ENCODE results near the gene XYLT1.

Gene XYLT1

DNA sequence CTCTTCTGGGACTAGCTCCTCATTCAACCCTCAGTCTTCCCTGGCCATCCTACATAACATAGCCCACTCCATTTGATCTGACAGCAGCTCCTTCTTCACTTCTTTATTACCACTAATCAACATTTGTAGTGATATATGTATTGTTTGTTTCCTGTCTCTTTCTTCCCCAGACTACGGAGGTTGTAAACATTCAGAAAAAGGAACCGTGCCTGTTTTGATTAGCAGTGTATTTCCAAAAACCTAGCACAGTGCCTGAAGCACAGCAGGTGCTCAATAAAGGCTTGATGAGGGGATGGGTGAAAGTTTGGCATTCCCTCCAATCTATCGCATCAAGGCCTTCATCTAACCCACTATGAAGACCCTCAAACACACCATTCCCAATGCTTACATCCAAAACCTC, 150.8 kb downstream of the XYLT1 start:
- TF ChIP-seq, protein P1, sequence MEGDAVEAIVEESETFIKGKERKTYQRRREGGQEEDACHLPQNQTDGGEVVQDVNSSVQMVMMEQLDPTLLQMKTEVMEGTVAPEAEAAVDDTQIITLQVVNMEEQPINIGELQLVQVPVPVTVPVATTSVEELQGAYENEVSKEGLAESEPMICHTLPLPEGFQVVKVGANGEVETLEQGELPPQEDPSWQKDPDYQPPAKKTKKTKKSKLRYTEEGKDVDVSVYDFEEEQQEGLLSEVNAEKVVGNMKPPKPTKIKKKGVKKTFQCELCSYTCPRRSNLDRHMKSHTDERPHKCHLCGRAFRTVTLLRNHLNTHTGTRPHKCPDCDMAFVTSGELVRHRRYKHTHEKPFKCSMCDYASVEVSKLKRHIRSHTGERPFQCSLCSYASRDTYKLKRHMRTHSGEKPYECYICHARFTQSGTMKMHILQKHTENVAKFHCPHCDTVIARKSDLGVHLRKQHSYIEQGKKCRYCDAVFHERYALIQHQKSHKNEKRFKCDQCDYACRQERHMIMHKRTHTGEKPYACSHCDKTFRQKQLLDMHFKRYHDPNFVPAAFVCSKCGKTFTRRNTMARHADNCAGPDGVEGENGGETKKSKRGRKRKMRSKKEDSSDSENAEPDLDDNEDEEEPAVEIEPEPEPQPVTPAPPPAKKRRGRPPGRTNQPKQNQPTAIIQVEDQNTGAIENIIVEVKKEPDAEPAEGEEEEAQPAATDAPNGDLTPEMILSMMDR (IDR thresholded peaks at IDR 0.05; ENCODE audit: low read depth, low read length): no peak
- TF ChIP-seq EZH2phosphoT487 (IDR thresholded peaks at IDR 0.05; ENCODE audit: low read depth): no peak
- Histone ChIP-seq H3K27me3 (ENCODE audit: low read depth, low read length) (no peaks in the 10 kb centered on the region), H3K79me2 (ENCODE audit: low read length) (no peaks in the 10 kb centered on the region), H3K4me3 (ENCODE audit: low read length) (no peak overlapping the region), H3K4me1 (ENCODE audit: low read length) (no peaks in the 10 kb centered on the region), H3K9me3 (ENCODE audit: insufficient read depth, low read length) (no peaks in the 10 kb centered on the region), H2AFZ (ENCODE audit: low read depth, low read length) (no peak overlapping the region), H3K36me3 (replicated peaks; ENCODE audit: low read depth, low read length) (no peaks in the 10 kb centered on the region), H3K9ac (ENCODE audit: low read length) (no peak overlapping the region), H3K27ac (ENCODE audit: low read length) (no peak overlapping the region), H4K20me1 (ENCODE audit: insufficient read depth, low read length) (no peaks in the 10 kb centered on the region), H3K4me2 (ENCODE audit: low read length) (no peak overlapping the region)

DNA sequence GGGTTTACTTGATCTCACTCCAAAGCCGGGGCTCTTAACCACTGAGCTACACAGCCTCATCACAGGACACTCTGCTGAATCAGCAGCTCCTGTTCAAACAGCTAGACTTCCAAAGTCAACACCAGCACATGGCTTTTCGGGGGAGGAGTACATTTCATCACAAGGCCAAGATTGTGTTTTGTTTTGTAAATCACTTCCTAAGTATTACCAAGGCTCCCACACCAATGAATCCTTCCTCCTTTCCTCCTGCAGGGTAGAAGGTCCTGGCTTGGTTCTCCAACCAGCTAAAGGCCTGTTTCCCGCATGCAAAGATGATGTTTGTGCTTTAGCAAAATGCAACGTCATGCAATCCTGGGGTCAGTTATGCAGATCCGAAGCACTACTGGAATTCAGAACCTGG, 152.5 kb downstream of the XYLT1 start:
- Histone ChIP-seq H4K20me1 (ENCODE audit: insufficient read depth, low read length) (no peaks in the 10 kb centered on the region), H3K4me2 (ENCODE audit: low read length) (no peak overlapping the region), H3K9ac (ENCODE audit: low read length) (no peak overlapping the region)

DNA sequence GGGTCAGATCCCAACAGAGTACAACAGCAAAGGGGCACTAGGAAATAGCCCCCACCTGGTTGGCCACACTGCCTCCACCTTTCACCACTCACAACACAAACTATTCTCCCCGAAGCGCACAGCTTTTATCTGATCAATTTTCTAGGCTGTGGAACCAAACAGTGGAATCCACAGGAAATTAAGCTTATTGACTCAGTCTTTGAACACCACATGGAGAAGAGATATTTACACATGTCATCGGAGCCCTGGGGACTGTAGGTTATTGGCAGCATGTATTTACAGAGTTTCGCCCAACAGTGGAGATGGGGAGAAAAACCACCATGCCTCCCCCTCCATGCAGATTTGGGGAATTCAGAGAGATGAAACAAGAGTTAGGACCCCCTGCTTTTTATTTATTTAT, 154.8 kb downstream of the XYLT1 start:
- Histone ChIP-seq H3K4me2 (ENCODE audit: low read length) (no peak overlapping the region), H4K20me1 (ENCODE audit: insufficient read depth, low read length) (no peaks in the 10 kb centered on the region), H3K9ac (ENCODE audit: low read length) (no peak overlapping the region), H3K4me1 (ENCODE audit: low read length) (no peaks in the 10 kb centered on the region; the same call in 1 of the 2 replicates), H3K36me3 (replicated peaks; ENCODE audit: low read depth, low read length) (no peaks in the 10 kb centered on the region), H3K79me2 (ENCODE audit: low read length) (no peaks in the 10 kb centered on the region), H2AFZ (ENCODE audit: low read depth, low read length) (no peak overlapping the region), H3K4me3 (ENCODE audit: low read length) (no peak overlapping the region), H3K27me3 (ENCODE audit: low read depth, low read length) (no peaks in the 10 kb centered on the region), H3K9me3 (ENCODE audit: insufficient read depth, low read length) (no peaks in the 10 kb centered on the region), H3K27ac (ENCODE audit: low read length) (no peak overlapping the region)
- TF ChIP-seq EZH2phosphoT487 (IDR thresholded peaks at IDR 0.05; ENCODE audit: low read depth): no peak
- TF ChIP-seq, protein P1 (IDR thresholded peaks at IDR 0.05; ENCODE audit: low read depth, low read length): no peak

More for the DNA sequence above, 152.5 kb downstream of the XYLT1 start:
- no peaks in the 10 kb centered on the region for H3K27me3 ChIP-seq (ENCODE audit: low read depth, low read length)
- H3K4me1 ChIP-seq (ENCODE audit: low read length): no peaks in the 10 kb centered on the region
- H3K36me3 ChIP-seq (replicated peaks; ENCODE audit: low read depth, low read length): no peaks in the 10 kb centered on the region
- H3K9me3 ChIP-seq (ENCODE audit: insufficient read depth, low read length): no peaks in the 10 kb centered on the region
- H2AFZ ChIP-seq (ENCODE audit: low read depth, low read length): no peak overlapping the region
- no peak overlapping the region for H3K4me3 ChIP-seq (ENCODE audit: low read length)
- TF ChIP-seq, protein P1 (IDR thresholded peaks at IDR 0.05; ENCODE audit: low read depth, low read length): no peak
- TF ChIP-seq EZH2phosphoT487 (IDR thresholded peaks at IDR 0.05; ENCODE audit: low read depth): no peak
- H3K79me2 ChIP-seq (ENCODE audit: low read length): no peaks in the 10 kb centered on the region
- H3K27ac ChIP-seq (ENCODE audit: low read length): no peak overlapping the region

DNA sequence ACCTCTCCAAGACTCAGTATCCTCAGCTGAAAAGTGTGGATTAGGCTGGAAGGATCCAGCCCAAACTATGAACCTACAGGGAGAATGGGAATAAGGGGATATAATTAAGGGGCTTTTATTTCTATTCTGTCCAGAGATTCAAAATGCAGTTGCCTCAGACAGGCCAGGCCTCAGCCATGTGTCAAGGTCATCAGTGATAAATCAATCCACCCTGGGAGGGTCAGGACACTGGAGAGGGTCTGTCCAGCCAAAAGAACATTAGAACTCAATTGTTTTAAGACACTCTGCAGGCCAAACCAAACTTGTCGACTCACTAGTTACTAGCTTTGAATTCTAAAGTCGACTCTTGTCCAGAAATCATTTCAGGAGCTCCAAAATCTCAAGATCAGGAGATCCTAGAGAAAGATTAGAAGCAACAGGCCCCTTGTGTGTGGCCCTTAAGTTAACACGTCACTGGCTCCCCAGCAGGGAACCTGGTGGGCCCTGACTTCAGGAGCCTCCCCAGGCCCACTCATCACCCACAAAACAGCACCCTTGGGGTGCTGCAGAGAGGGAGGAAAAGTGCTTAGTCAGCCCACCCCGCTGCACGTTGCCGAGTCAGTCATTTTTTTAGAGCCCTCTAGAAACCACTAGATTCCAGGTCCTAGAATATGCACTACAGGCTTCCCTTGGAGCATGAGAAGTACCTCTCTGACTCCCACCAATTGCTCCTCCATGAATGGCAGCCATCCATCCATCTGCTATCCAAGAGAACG, 156.8 kb downstream of the XYLT1 start:
- no peak overlapping the region for H3K4me3 ChIP-seq (ENCODE audit: low read length)
- no peaks in the 10 kb centered on the region for H3K79me2 ChIP-seq (ENCODE audit: low read length)
- TF ChIP-seq EZH2phosphoT487 (IDR thresholded peaks at IDR 0.05; ENCODE audit: low read depth): no peak
- TF ChIP-seq, protein P1 (IDR thresholded peaks at IDR 0.05; ENCODE audit: low read depth, low read length): no peak
- H3K36me3 ChIP-seq (replicated peaks; ENCODE audit: low read depth, low read length): no peaks in the 10 kb centered on the region
- no peak overlapping the region for H3K9ac ChIP-seq (ENCODE audit: low read length)
- H3K4me1 ChIP-seq (ENCODE audit: low read length): no peaks in the 10 kb centered on the region; the same call in 1 of the 2 replicates
- no peak overlapping the region for H3K27ac ChIP-seq (ENCODE audit: low read length)
- H2AFZ ChIP-seq (ENCODE audit: low read depth, low read length): no peak overlapping the region
- no peak overlapping the region for H3K4me2 ChIP-seq (ENCODE audit: low read length)
- no peaks in the 10 kb centered on the region for H3K27me3 ChIP-seq (ENCODE audit: low read depth, low read length)
- H3K9me3 ChIP-seq (ENCODE audit: insufficient read depth, low read length): no peaks in the 10 kb centered on the region
- no peaks in the 10 kb centered on the region for H4K20me1 ChIP-seq (ENCODE audit: insufficient read depth, low read length)

Measured in OCI-LY3 (cell line).